ENCODE data around the gene CENATAC. TPM values are rescaled to one million over a fixed set of nuclear protein-coding genes. Genes with fewer than 3 reads are reported as not detected.
A peak's percentile ranks its signal among the peaks of the same experiment; 100 is the strongest.

Gene CENATAC
- total RNA-seq, 1 experiment from 2014 or later = 55.2 TPM

DNA sequence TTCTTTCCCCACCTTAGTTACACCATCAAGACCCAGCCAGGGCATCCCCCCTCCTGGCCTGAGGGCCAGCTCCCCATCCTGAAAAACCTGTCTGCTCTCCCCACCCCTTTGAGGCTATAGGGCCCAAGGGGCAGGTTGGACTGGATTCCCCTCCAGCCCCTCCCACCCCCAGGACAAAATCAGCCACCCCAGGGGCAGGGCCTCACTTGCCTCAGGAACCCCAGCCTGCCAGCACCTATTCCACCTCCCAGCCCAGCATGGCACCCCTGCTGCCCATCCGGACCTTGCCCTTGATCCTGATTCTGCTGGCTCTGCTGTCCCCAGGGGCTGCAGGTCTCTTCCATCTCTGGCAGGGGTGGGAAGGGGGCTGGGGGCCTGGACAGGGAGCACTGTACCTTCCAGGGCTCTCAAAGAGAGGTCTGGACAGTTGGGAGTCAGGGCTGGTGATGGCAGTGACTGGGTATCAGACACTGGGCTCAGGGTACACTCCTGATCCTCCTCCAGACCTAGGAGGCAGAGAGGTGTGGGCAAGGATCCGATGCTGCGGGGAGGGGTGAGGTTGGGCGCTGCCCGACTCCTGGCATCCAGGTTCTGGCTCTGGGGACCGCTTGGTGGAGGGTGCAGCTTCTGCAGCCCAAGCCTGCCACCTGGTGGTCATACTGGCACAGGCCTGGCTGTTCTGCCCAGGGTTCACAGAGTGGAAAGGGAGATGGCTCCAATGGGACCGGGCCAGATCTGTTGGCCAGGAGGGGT lies 41.7 kb upstream of the CENATAC start, which contains the start of gene UPK2:
Gene UPK2, plus strand, starts transcription at position 205 of the 753 bp plus-strand sequence. Its CDS starts 53 bp downstream, at position 258.
- Histone ChIP-seq H2AFZ (ENCODE audit: low read length) (no peak within 1 kb of the TSS), H4K91ac (ENCODE audit: insufficient read length, low read depth, low read length) (no peak within 1 kb of the TSS), H3K27me3 (ENCODE audit: insufficient read depth, low read length) (no peaks in the 10 kb centered on the region), H4K20me1 (ENCODE audit: control insufficient read depth, insufficient read depth, insufficient read length) (no peaks in the 10 kb centered on the region), H3K56ac (ENCODE audit: insufficient read length, low read depth, low read length) (no peak within 1 kb of the TSS), H2BK20ac (ENCODE audit: low read depth, low read length, poor library complexity, severe bottlenecking) (no peak within 1 kb of the TSS), H3T11ph (ENCODE audit: low read length) (no peak within 1 kb of the TSS), H4K5ac (ENCODE audit: insufficient read length, low read depth, low read length) (no peak within 1 kb of the TSS), H4K8ac (replicated peaks; ENCODE audit: insufficient read length, low read depth, low read length) (no peak within 1 kb of the TSS), H2BK12ac (ENCODE audit: insufficient read length, low read depth, low read length) (no peak within 1 kb of the TSS), H2BK5ac (ENCODE audit: insufficient read length, low read length) (no peak within 1 kb of the TSS), H2AK5ac (ENCODE audit: insufficient read length, low read length) (no peak within 1 kb of the TSS), H3K4me2 (ENCODE audit: insufficient read depth, insufficient read length, low read length) (no peak within 1 kb of the TSS), H3K18ac (ENCODE audit: insufficient read length, low read depth, low read length) (no peak within 1 kb of the TSS), H2BK15ac (ENCODE audit: low read depth, low read length) (no peak within 1 kb of the TSS), H3K23me2 (ENCODE audit: insufficient read length, low read depth, low read length, poor library complexity, severe bottlenecking) (no peaks in the 10 kb centered on the region), H3K23ac (ENCODE audit: insufficient read length, low read depth, low read length) (no peak within 1 kb of the TSS), H3K4me1 (ENCODE audit: insufficient read depth, low read length) (no peaks in the 10 kb centered on the region), H3K9me3 (ENCODE audit: control insufficient read depth, low read depth, low read length) (no peaks in the 10 kb centered on the region), H3K27ac (ENCODE audit: insufficient read length, low read depth, low read length) (no peak within 1 kb of the TSS), H2BK120ac (ENCODE audit: low read depth, low read length, poor library complexity, severe bottlenecking) (no peak within 1 kb of the TSS), H3K79me1 (ENCODE audit: insufficient read depth, low read depth, low read length, poor library complexity, severe bottlenecking) (no peaks in the 10 kb centered on the region), H3K14ac (ENCODE audit: insufficient read depth, low read length) (no peak within 1 kb of the TSS), H3K79me2 (ENCODE audit: insufficient read depth, low read length) (no peaks in the 10 kb centered on the region), H3K9ac (ENCODE audit: extremely low read depth, insufficient read length, low read length) (no peak within 1 kb of the TSS), H3K4ac (ENCODE audit: low read depth, low read length) (no peak within 1 kb of the TSS)
- TF ChIP-seq, protein P1, sequence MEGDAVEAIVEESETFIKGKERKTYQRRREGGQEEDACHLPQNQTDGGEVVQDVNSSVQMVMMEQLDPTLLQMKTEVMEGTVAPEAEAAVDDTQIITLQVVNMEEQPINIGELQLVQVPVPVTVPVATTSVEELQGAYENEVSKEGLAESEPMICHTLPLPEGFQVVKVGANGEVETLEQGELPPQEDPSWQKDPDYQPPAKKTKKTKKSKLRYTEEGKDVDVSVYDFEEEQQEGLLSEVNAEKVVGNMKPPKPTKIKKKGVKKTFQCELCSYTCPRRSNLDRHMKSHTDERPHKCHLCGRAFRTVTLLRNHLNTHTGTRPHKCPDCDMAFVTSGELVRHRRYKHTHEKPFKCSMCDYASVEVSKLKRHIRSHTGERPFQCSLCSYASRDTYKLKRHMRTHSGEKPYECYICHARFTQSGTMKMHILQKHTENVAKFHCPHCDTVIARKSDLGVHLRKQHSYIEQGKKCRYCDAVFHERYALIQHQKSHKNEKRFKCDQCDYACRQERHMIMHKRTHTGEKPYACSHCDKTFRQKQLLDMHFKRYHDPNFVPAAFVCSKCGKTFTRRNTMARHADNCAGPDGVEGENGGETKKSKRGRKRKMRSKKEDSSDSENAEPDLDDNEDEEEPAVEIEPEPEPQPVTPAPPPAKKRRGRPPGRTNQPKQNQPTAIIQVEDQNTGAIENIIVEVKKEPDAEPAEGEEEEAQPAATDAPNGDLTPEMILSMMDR (conservative IDR thresholded peaks at IDR 0.05) = peak; percentile 97
- peaks cover 12 to 17% of the 10 kb centered on the region in 2 experiments for H3K4me1 Mint-ChIP-seq
- no peaks in the 10 kb centered on the region for H3K9me3 Mint-ChIP-seq
- peaks cover 41% of the 10 kb centered on the region for H3K27me3 Mint-ChIP-seq (ENCODE audit: low read depth)
- no peak within 1 kb of the TSS for H3K27ac Mint-ChIP-seq
- peak within 1 kb of the TSS in 1 of 2 experiments; percentile 65; a peak in 2 of 5 replicates for H3K4me3 Mint-ChIP-seq
- H3K36me3 Mint-ChIP-seq (ENCODE audit: insufficient read depth in 1 of 3, low read depth in 3 of 3) = no peaks in the 10 kb centered on the region
- no CpG with 5 or more reads among the region's 7 CpGs for WGBS (ENCODE audit: extremely low coverage, insufficient read length, low lambda C conversion rate)
- DNase-seq = peak; percentile 93
